Right lobe of liver (tissue), 6 donors: ENCODE data around the gene SEPTIN11. TPM values are rescaled to one million over a fixed set of nuclear protein-coding genes. Genes with fewer than 3 reads are reported as not detected.

Experiments used
- ATAC-seq, 4 donors: fragments of 200-7000 bp; cut with Tn5 transposase; one replicate each; pipeline ENCODE4 v1.9.1; 2020; ENCODE audit warnings: mild to moderate bottlenecking in 4 of 4, moderate library complexity in 4 of 4
- DNase-seq, 3 donors: peaks; one replicate each; pipeline ENCODE4 v3.0.0-alpha.2; 2020
- H3K27ac ChIP-seq, 3 donors: fragments of 200-600 bp; one replicate each; pipeline ENCODE4 v1.8.0; 2022
- H3K27me3 ChIP-seq, 2 donors: fragments of 200-600 bp; one replicate each; pipeline ENCODE4 v1.8.0; 2022
- H3K36me3 ChIP-seq, 4 donors: fragments of 200-600 bp; sonication (generic) in 1 of 4; one replicate each; pipeline versions ENCODE4 v1.5.1 to v1.8.0; 2017 to 2022; ENCODE audit warnings: control low read depth in 1 of 4
- H3K4me1 ChIP-seq, 4 donors: fragments of 200-600 bp; sonication (generic) in 1 of 4; one replicate each; pipeline versions ENCODE4 v1.5.1 to v1.8.0; 2017 to 2022; ENCODE audit warnings: control low read depth in 1 of 4
- H3K4me3 ChIP-seq, 3 donors: fragments of 200-600 bp; one replicate each; pipeline ENCODE4 v1.8.0; 2022
- H3K9me3 ChIP-seq, 4 donors: fragments of 200-600 bp; sonication (generic) in 1 of 4; one replicate each; pipeline versions ENCODE4 v1.5.1 to v1.8.0; 2017 to 2022; ENCODE audit warnings: control low read depth in 1 of 4
- CTCF ChIP-seq, 4 donors: fragments of 200-600 bp in 3 of 4; fragments of 450-650 bp in 1 of 4; IDR thresholded peaks; one replicate each; pipeline versions ENCODE4 v1.5.1 to v1.8.0; 2016 to 2022; ENCODE audit warnings: antibody characterized with exemption in 4 of 4, mild to moderate bottlenecking in 2 of 4
- POLR2A ChIP-seq: fragments of 450-650 bp; IDR thresholded peaks from one replicate; pipeline ENCODE4 v1.6.1; 2017; ENCODE audit warnings: antibody characterized with exemption, mild to moderate bottlenecking
- WGBS: methylation state at CpG from one replicate; pipeline ENCODE4 v1.1.6; 2018; ENCODE audit warnings: low coverage, low lambda C conversion rate; ENCODE audit not compliant: insufficient coverage; ENCODE audit errors: missing lambda C conversion rate; 5-methylcytosine and 5-hydroxymethylcytosine counted together
- intact Hi-C, 2 donors: fragments of 100-400 bp; cut with DNase I; formaldehyde crosslinking; loops; one replicate each; pipeline versions ENCODE4 v1.11.2 to v1.14.1; 2022
- total RNA-seq, 6 experiments: library from RNA; depleted of rRNA in 2 of 6; stranded (reverse); fragments of >200 nt in 2 of 6; fragmentation: NEBNext Ultra II Directional in 3 of 6; extraction: Animal tissue kit (Norgen Biotek cat#: 25700) in 3 of 6; gene quantifications; one replicate each; pipeline versions ENCODE4 v1.1.0 to v1.2.4, GENCODE V29; 2016 to 2023
- donor health status: DM: no; HTN: yes; CAD: no.
- donor health status: DM: no; HTN: no; CAD: no.
- donor health status: DM: no; HTN: no; CAD: no.
- donor health status: DM: no; HTN: yes; CAD: no.
- donor health status: DM: no; HTN: yes; CAD: no.

The SEPTIN11 gene
- total RNA-seq, 6 experiments from 2014 or later = 33.4 to 116 (median 41.8) TPM

GRCh38 chr4:76997532-76997931, 48.0 kb downstream of the SEPTIN11 start:
- Histone ChIP-seq H3K36me3 (peaks cover 0 to 5% (median 0%) of the 10 kb centered on the region in 4 donors), H3K27me3 (no peaks in the 10 kb centered on the region), H3K27ac (no peak overlapping the region), H3K4me3 (no peak overlapping the region), H3K4me1 (no peaks in the 10 kb centered on the region), H3K9me3 (no peaks in the 10 kb centered on the region)
- intact Hi-C loops = no loop called here
- no peak for DNase-seq
- no peak for TF ChIP-seq CTCF (IDR thresholded peaks at IDR 0.05)
- no peak for TF ChIP-seq POLR2A
- ATAC-seq = no peak
- 100% methylated on average over 3 of the region's 5 CpGs for whole genome bisulfite sequencing

- Histone ChIP-seq H3K4me1 (no peaks in the 10 kb centered on the region), H3K27ac (no peak overlapping the region), H3K9me3 (no peaks in the 10 kb centered on the region), H3K27me3 (no peaks in the 10 kb centered on the region), H3K4me3 (no peak overlapping the region), H3K36me3 (peaks cover 0 to 5% (median 0%) of the 10 kb centered on the region in 4 donors)
- intact Hi-C loops = no loop called here
- no peak for ATAC-seq
- DNase-seq = no peak
- WGBS = 91% methylated on average over 7 of the region's 8 CpGs
- no peak for TF ChIP-seq POLR2A
These were observed 48.8 kb downstream of the SEPTIN11 start for GRCh38 chr4:76998251-76998901.

Other genes with a start within 250 kb of the SEPTIN11 start
- gene SOWAHB, start 51.6 kb upstream of the SEPTIN11 start, total RNA-seq = 10 to 100 TPM in 5 of 6 experiments, 1 to 10 TPM in 1; 5.1 to 17.3 (median 15.2) TPM
- gene CCNI, start 126.2 kb downstream of the SEPTIN11 start, total RNA-seq = 10 to 100 TPM; 54.3 to 87.7 (median 68.6) TPM
- 10 to 100 TPM in 2 of 6 experiments, 1 to 10 TPM in 4; 3.3 to 15.6 (median 6.1) TPM for gene CCNG2, start 207.5 kb downstream of the SEPTIN11 start, total RNA-seq